Type B pancreatic cell (in vitro differentiated cells): ENCODE data around the gene CYTH4. TPM values are rescaled to one million over a fixed set of nuclear protein-coding genes. Genes with fewer than 3 reads are reported as not detected.
A peak's percentile ranks its signal among the peaks of the same experiment; 100 is the strongest.
"Not testable (repeated sequence)": the region's sequence is repeated elsewhere in the genome, so short reads cannot be mapped to it uniquely, and the experiment has no call there.

Experiments used
- DNase-seq: peaks from one replicate; pipeline ENCODE4 v3.0.0; 2021; ENCODE audit warnings: mixed read lengths; ENCODE audit not compliant: unreplicated experiment; ENCODE audit errors: extremely low spot score
- H3K27ac Mint-ChIP-seq: 2 replicates; pipeline ENCODE4 v1.8.0; 2021; ENCODE audit warnings: mild to moderate bottlenecking, mixed read lengths
- H3K27me3 Mint-ChIP-seq: 2 replicates; pipeline ENCODE4 v1.8.0; 2021; ENCODE audit warnings: mixed read lengths
- H3K36me3 Mint-ChIP-seq: 2 replicates; pipeline ENCODE4 v1.8.0; 2021; ENCODE audit warnings: mixed read lengths
- H3K4me1 Mint-ChIP-seq: one replicate; pipeline ENCODE4 v1.8.0; 2021; ENCODE audit warnings: mixed read lengths; ENCODE audit not compliant: unreplicated experiment
- H3K4me3 Mint-ChIP-seq: 2 replicates; pipeline ENCODE4 v1.8.0; 2021; ENCODE audit warnings: mild to moderate bottlenecking, mixed read lengths
- H3K9me3 Mint-ChIP-seq: 2 replicates; pipeline ENCODE4 v1.8.0; 2021; ENCODE audit warnings: mixed read lengths
- CTCF ChIP-seq: fragments of 200-600 bp; sonication (generic); conservative IDR thresholded peaks from 2 replicates; pipeline ENCODE4 v1.5.0; 2021; ENCODE audit warnings: antibody characterized with exemption, mild to moderate bottlenecking
- total RNA-seq: library from RNA; stranded (reverse); gene quantifications from 2 replicates; pipeline ENCODE4 v1.2.1, GENCODE V29; 2021; ENCODE audit warnings: low replicate concordance

The CYTH4 gene
- total RNA-seq, 1 donor from 2014 or later: not detected

- Mint-ChIP-seq H3K36me3 (no peaks in the 10 kb centered on the region), H3K4me1 (peaks cover 3% of the 10 kb centered on the region), H3K27ac (no peak overlapping the region), H3K9me3 (no peaks in the 10 kb centered on the region), H3K27me3 (peaks cover 15% of the 10 kb centered on the region), H3K4me3 (no peak overlapping the region)
- DNase-seq: no peak
- TF ChIP-seq CTCF: no peak
Observed at GRCh38 chr22:37248251-37248650, 34.1 kb upstream of the CYTH4 start.

DNA sequence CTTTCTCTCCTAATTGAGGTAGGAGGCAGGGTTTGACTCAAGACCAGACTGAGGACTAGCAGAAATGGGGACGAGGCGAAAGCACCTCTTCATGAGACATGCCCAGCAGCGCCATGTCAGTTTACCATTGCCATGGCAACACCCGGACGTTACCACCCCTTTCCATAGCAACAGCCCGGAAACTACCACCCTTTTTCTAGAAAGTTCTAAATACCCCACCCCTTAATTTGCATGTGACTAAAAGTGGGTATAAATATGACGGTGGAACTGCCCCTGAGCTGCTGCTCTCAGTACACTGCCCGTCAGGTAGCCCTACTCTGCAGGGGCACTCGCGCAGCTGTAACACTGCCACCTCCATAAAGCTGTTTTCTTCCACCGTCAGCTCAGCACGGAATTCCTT lies 32.3 kb upstream of the CYTH4 start:
- Mint-ChIP-seq H3K36me3 (no peaks in the 10 kb centered on the region), H3K4me3 (no peak overlapping the region), H3K9me3 (no peaks in the 10 kb centered on the region), H3K27me3 (peaks cover 16% of the 10 kb centered on the region), H3K4me1 (peaks cover 4% of the 10 kb centered on the region), H3K27ac (no peak overlapping the region)
- no peak for TF ChIP-seq CTCF
- no peak for DNase-seq

DNA sequence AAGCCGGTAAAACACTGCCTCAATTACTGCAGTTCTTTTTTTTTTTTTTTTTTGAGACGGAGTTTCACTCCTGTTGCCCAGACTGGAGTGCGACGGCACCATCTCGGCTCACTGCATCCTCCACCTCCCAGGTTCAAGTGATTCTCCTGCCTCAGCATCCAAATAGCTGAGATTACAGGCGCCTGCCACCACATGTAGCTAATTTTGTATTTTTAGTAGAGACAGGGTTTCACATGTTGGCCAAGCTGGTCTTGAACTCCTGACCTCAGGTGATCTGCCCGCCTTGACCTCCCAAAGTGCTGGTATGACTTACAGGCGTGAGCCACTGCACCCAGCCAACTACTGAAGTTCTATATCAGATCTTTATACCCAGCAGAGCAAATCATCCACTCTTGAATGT lies 30.5 kb upstream of the CYTH4 start:
- not testable (repeated sequence) for DNase-seq, H3K4me1 Mint-ChIP-seq, H3K4me3 Mint-ChIP-seq, H3K9me3 Mint-ChIP-seq, H3K36me3 Mint-ChIP-seq, H3K27ac Mint-ChIP-seq
- H3K27me3 Mint-ChIP-seq: peaks cover 26% of the 10 kb centered on the region

DNA sequence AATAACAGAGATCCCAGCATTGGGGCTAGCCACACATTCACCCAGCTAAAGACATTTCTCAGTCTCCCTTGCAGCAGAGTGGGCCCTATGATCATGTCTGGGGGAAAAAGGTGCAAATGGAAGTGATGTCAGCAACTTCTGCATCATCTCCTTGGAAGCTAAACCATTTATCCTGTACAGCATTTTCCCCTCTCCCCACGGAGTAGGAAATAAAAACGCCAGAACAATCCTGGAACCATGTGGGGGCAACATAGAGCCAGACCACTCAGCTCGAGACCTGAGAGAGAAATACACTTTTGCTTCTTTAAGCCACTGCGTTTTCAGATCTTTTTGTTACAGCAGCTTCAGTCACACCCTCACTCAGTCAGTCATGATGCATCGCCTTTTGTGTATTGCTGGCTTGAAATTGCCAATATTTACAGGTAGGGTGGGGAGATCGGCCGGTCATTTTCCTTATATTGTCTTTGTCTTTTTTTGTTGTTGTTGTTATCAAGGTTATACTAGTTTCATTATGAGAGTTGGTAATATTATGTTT lies 29.1 kb upstream of the CYTH4 start:
- Mint-ChIP-seq H3K9me3 (no peaks in the 10 kb centered on the region), H3K27me3 (peaks cover 32% of the 10 kb centered on the region), H3K4me3 (no peak overlapping the region), H3K27ac (no peak overlapping the region), H3K4me1 (peaks cover 4% of the 10 kb centered on the region), H3K36me3 (no peaks in the 10 kb centered on the region)
- no peak for DNase-seq
- TF ChIP-seq CTCF: peak; percentile 31

GRCh38 chr22:37254209-37254866 lies 28.0 kb upstream of the CYTH4 start:
- Mint-ChIP-seq H3K27me3 (peaks cover 36% of the 10 kb centered on the region), H3K36me3 (no peaks in the 10 kb centered on the region), H3K27ac (no peak overlapping the region), H3K4me3 (no peak overlapping the region), H3K4me1 (peaks cover 9% of the 10 kb centered on the region), H3K9me3 (no peaks in the 10 kb centered on the region)
- DNase-seq: no peak
- TF ChIP-seq CTCF: no peak

DNA sequence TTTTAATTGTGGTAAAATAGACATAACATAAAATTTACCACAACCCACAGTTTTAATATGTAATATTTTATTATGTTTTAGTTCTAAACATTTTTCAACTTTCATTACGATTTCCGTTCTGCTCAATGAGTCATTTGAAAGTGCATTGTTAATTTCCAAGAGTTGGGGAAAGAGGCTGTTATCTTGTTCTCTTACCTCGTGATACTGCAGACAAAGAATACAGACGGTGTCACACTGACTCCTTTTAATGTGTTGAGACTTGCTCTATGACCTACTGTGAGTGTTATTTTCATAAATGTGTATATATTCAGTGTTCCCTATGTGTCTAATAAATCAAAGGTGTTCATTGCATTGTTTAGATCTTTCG lies 27.5 kb upstream of the CYTH4 start:
- Mint-ChIP-seq H3K36me3 (no peaks in the 10 kb centered on the region), H3K27ac (no peak overlapping the region), H3K27me3 (peaks cover 42% of the 10 kb centered on the region), H3K4me3 (no peak overlapping the region), H3K9me3 (no peaks in the 10 kb centered on the region), H3K4me1 (peaks cover 14% of the 10 kb centered on the region)
- no peak for TF ChIP-seq CTCF
- no peak for DNase-seq
